CD4-positive, alpha-beta T cell treated with Interferon gamma for 1 hour (primary cell): Measurements from ENCODE around the gene FXYD3.
A peak's percentile ranks its signal among the peaks of the same experiment; 100 is the strongest.

Experiments used
- DNase-seq: peaks from one replicate; pipeline ENCODE4 v3.0.0-alpha.2; 2020

The FXYD3 gene, protein sequence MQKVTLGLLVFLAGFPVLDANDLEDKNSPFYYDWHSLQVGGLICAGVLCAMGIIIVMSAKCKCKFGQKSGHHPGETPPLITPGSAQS

DNA sequence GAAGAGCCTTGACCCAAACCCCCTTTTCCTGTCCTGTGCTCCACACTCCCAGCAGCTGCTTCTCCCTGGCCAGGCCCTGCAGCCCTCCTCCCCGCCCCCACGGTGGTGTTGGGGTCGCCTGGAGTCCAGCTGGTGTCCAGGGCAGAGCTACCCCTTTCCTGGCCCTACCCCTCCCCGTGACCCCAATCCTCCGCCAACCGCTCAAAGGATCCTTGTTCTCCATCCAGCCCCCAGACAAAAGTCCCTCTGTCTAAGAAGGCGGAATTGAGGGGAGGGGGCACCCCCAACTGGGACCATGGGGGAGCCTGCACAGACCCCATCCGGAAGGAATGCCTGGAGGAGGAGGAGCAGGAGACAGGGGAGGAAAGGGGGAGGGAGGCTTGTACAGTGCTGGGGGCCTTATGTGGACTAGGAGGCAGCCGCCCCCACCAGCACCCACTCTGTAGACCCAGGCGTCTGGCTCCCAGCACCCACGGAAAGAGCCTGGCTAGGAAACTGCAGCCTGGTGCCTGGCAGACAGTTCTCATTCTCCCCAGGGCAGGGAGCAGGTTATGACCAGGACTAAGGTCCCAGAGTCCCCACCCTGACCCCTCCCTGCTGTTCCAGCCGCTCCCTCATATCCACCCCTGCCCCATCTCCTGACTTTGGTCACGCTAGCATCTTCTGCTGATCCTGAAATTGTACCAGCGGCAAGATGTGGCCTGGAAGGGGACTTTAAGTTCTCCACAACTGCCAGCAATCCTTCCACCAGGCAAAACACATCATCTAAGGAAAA, at the start of gene FXYD3:
FXYD3 (plus strand) TSS at position 647 of the 775 bp plus-strand sequence. CDS start 3,554 bp downstream, outside the sequence.
- no peak for DNase-seq

DNA sequence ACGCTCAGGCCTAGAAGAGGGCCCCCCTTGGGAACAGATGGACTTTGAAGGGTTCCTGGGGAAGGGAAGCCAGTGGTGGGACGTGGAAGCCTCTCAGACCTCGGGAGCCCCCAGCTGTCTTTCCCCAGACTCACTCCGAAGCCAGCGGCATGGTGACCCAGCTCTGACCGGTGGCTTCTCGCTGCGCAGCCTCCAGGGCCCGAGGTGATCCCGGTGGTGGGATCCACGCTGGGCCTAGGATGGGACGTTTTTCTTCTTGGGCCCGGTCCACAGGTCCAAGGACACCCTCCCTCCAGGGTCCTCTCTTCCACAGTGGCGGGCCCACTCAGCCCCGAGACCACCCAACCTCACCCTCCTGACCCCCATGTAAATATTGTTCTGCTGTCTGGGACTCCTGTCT, 49.5 kb upstream of the FXYD3 start:
- DNase-seq: no peak

DNA sequence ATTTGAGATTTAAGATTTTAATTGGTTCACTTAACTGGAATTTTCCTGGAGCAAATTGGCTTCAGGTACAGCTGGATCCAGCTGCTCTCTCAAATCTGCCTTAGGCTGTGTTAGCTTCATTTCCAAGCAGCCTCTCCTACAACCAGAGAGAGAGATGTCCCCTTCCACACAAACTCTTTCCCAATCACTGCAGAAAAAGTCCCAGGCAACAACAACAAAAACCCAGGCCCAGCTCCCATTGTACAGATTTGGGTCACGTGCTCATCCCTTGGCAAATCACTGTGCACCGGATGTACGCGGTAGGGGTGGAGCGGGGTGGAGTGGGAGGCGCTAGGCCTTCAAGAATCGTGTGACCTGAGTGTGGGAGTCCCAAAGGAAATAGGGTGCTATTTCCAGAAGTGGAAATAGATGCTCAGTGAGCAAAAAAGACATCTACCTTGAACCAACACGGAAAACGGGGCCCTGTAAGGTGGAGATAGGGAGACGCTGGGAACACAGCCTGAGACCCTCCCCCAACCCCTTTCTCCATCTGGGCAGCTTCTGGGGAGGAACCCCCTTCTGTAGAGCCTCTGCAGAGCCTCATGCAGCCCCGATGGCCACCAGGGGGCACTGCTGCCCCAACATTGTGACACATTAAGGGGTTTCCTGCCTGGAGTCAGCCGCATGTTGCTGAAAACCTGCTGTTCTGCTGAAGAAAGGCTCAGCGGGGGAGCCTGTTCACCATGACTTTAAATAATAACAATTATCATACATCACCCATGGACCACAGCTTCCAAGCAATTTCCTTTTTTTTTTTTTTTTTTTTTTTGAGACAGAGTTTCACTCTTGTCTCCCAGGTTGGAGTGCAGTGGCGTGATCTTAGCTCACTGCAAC, 48.7 kb upstream of the FXYD3 start:
- peak; percentile 85 for DNase-seq

DNA sequence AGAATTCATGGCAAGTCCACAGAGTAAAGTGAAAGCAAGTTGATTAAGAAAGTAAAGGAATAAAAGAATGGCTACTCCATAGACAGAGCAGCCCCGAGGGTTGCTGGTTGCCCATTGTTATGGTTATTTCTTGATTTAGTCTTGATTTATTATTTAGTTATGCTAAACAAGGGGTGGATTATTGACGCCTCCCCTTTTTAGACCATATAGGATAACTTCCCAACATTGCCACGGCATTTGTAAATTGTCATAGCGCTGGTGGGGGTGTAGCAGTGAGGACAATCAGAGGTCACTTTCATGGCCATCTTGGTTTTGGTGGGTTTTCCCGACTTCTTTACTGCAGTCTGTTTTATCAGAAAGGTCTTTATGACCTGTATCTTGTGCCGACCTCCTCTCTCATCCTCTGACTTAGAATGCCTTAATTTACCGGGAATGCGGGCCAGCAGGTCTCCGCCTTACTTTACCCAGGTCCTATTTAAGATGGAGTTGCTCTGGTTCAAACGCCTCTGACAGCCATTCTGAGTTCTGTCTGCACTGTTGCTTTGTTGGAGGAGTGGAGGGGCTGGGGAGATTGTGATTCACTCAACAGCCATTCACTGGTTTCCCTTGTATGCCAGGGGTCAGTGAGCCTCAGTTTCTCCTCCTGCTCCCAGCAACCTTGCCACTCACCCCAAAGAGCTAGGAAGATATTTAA, 46.5 kb upstream of the FXYD3 start:
- no peak for DNase-seq

DNA sequence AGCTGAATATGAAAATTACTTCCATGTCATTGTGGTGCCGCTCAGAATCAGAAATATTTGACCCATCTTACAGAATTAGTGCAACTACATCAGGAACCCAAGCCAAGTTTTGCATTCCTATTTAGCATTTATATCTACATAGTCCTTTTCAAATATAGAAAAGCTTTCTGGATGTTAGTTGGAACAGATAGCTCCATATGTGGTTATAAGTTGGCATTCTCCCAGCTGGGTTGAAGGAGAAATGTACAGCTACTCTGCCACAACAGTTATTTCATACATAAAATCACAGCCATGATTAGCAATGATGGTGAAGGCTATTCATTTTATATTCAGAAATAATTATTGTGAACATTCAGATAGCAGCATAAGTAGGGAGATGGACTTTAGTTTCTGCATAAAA, 45.9 kb upstream of the FXYD3 start:
- DNase-seq: no peak

DNA sequence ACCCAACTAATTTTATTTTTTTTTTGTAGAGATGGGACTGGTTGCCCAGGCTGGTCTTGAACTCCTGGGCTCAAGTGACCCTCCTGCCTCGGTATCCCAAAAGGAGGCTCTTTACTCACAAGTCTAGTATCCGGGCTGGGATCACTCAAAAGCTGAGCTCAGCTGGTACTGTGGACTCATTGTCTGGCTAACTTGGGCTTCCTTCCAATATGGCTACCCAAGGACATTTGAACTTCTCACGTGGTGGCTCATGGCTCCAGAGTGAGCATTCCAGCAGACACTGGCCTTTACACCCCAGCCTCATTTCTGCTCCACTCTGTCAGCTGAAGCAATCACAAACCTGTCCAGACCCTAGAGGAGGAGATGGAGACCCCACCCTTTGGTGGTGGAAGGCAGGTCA, 45.2 kb upstream of the FXYD3 start:
- DNase-seq: no peak

DNA sequence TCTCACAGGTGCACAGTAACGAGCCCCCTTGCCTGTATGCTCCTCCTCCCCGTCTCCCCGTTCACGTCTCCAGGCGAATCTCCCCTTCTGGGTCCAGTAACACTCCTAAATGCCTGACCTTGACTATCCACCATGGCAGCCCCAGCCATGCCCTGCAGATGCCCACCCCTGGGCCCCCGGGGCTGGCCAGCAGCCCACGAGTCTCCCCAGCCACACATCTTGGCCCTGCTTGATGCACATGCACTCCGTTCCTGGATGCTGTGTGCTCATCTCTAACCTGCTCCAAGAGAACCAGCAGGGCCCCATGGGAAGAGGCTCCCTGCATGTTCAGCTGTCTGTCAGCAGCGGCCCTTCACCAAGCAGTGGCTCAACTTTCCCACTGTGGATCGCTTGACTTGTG, 42.1 kb upstream of the FXYD3 start:
- no peak for DNase-seq

DNA sequence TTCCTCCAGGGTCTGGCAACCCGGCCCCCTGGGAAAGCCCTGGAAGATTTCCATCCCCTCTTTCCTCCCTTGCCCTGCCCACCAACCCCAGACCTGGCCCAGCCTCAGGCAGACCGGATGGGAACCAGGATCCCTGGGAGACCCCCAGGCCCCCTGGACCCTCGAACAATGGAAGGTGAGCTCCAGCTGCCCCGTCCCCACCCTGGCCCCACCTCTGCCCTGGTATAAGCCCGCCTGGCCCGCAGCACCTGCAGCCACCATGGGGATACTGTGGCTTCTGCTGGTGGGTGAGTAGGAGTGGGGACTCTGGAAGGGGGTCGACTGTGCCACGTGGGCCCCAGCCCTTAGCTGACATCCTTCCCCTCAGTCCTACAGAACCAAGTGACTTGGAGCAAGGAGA, 41.7 kb upstream of the FXYD3 start:
- no peak for DNase-seq

DNA sequence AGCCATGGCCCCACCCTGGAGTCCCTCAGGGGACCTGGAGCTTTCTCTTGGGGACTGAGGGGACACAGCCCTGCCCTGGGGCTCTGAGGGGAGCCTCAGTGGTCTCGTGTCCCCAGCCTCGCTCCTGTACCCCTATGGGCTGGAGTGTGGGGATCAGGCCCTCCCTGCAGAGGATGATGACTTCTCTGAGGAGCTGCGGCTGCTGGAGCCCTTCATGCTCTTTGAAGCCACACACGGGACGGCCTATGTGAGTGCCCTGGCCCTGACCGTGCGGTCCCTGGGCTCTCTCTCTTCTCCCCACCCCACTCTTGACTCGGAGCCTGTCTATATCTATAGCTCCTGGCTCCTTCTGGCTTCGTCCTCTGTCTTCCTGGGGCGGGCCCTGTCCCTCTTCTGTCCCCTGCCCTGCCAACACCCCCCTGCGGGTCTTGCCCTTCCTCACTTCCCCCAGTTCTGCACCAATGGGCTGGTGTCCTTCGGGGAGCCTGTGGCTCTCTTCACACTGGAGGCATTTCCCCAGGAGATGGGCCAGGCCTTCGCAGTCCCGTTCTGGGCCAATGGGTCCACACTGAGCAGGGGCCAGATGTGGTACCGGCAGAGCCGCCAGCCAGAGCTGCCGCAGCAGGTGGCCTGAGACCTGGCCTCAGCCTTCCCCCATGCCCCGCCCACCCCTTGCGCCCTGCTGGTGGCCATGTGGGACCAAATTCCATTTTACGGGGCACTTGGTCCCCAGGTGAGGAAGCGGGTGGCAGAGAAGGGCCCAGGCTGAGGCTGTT, 41.0 kb upstream of the FXYD3 start:
- no peak for DNase-seq

DNA sequence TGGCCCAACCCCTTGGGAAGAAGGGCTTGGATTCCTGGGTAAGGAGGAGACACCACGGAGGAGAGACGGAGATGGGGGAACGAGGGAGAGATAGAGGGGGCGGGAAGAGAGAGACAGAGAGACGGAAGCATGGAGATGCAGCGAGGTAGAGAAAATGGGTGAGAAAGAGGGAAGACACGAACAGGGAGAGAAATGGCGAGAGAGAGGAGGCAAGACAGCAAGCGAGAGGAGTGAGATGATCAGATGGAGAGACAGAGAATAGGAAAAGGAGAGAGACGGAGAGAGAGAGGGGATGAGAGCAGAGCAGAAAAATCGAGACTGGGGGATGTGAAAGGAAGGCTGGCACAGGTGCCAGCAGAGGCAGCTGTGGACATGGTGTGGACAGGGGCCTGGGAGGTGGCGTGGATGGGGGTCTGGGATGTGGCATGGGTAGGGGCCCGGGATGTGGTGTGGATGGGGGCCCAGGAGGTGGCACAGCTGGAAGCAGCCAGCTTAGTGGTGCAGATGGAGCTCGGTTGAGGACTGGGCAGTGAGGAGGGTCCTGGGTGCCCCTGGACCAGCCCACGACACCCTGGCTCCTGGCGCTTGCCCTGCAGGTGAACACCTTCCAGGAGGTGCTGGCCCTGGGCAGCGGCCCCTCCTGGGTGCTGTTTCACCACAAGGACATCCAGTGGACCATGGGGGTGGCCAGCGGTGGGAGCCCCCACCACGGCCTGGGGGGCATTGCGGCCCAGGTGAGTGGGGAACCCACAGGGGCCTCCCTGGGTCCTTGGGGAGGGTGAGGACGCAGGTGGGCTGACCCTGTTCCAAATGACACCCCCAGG, 40.2 kb upstream of the FXYD3 start:
- no peak for DNase-seq

DNA sequence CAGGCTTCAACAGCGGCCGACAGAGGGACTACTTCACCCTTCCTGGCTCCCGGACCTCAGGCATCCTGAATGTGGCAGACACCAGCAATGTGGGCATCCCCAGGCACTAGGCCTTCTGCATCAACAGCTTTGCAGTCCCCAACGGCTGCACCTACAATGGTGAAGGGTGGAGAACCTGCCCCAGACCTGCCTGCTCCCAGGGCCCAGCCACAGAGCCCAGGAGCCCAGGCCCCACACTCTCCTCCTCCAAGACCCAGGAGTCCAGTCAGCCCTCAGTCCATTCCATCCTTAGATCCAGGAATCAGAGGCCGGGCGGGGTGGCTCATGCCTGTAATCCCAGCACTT, 39.6 kb upstream of the FXYD3 start:
- DNase-seq: no peak

DNA sequence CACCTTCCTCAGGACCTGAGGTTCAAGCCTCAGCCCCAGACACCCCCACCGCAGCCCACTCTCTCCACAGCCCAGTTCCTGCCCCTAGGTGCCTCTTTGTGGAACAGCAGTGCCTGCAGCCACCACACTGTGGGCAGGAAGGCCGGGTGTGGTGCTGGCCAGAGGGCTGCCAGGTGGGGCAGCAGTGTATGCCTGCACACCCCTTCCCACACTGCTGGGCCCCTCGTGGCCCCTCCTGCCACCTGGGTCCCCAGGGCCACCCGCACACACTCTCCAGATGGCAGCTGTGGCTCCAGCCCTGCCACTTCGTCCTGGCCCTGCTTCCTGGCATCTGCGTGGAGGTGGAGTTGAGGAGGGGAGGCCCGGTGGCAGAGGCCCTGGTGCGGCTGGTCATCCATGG, 39.0 kb upstream of the FXYD3 start:
- no peak for DNase-seq

DNA sequence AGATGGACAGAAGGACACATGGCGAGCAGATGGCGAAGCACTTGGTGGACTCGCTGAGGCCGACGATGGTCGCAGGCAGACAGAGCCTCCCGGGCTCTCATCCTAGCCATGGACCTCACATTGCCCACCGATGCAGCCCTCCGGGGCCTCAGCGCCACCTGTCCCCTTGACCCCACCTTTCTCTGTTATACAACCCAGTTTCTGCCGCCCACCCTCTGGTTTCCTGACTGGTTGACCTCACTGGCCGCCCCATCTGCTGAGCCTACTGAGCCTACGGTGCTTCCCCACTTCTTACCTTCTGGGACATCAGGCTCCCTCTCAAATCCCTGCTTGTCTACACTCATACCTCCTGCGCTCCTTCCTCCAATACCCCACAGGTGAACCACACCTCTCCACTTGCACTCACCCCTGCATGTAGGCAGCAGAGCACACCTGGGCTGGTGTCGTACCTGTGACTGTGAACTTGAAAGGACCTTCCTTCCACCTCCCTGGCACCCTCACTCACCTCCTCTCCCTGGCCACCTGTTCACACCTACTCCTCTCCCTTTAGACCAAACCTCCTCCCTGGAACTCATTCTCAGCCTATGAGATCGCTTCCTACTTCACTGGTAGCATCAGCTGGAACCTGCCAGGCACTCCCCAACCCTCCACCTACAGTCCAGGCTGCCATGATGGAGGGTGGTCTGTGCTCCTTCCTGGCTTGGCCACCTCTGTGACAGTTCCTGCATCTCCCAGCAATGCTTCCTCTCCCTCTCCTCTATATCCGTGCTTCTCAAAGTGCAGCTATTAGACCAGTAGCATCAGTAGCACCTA, 38.0 kb upstream of the FXYD3 start:
- no peak for DNase-seq

DNA sequence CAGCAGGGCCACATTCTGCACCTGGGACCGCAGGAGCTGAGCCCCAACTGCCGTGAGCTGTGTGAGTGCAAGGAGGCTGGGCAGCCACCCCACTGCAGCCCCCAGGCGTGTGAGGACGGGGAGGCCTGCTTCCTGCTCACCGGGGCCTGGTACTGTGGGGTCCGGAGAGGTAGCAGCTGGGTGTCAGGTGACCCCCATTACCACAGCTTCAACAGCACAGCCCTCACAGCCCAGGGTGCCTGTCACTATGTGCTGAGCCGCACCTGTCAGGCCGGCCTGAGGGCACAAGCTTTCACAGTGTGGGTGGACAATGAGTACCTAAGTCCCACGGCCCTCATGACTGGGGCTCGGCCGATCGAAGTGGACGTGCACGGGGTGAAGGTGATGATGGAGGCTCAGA, 35.8 kb upstream of the FXYD3 start:
- DNase-seq: no peak

DNA sequence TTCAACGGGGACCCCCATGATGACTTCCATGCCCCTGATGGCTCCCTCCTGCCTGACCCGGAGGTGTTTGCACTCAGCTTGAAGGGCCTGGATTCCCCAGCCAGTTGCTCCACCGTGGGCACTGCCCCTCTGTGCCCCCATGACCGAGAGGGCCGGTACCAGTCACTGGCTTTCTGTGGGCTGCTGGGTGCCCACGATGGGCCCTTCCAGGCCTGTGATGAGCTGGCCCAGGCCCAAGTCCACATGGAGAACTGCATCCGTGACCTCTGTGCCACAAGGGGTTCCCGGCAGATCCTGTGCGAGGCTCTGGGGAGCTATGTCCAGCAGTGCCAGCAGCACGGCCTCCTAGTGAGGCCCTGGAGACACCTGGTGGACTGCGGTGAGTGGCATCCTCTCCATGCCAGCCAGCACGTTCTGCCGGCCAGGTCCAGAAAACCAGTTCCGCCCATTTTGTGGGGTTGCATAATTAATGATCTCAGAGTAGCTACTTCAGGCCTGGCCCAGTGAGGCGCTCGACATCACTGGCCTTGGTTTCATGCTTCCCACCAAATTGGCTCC, 34.9 kb upstream of the FXYD3 start:
- DNase-seq: no peak

DNA sequence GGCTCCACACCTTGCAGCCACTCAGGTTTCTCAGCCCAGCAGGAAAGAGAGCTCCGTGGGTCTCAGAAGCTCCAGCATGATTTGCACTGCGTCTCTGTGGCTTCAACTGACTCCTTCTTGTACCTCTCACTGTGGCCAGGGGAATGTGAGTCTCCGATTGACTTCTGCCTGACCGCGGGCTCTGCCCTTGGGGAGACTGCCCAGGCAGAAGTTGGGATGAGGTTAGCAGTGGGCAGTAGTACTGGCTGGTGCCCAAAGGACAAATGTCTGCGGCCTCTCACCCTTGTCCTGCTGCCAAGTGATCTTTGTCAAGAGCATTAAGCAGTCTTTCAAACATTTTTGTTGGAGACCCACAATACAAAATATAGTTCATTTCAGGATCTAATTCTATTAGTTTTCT, 34.4 kb upstream of the FXYD3 start:
- no peak for DNase-seq

DNA sequence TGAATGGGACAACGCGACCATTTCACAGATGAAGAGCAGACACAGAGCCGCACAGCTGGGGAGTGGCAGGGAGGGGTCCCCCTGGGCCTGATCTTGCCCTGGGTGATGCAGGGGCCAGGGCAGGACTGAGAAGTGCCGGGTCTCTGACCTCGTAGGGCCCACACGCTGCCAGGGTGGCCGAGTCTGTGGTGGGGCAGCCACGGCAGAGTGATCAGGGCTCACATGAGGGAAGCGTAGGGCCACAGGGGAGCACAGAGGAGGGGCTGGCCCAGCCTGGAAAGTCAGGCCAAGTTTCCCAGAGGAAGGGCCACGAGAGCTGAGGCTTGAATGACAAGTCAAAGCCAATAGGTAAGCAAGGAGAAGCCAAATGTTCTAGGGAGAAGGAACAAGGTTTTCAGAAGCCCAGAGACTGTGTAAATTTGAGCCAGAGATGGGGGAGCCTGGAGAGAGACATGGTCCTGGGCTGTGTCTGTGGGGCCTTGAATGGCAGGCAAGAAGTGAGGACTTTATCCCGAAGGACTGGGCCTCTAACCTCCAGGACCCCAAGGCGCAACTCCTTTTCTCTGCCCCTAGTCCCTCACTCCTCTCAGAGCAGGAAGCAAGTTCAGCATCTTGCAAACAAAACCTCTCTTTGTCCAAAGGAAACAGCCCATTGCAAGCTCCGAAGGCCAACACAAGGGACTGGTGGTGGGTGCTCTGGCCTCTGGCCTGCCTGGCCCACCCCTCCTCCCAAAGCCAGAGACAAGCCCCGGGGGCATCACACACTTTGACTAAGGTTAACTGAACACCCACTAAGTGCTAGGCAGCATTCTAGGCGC, 31.7 kb upstream of the FXYD3 start:
- peak; percentile 6 for DNase-seq

DNA sequence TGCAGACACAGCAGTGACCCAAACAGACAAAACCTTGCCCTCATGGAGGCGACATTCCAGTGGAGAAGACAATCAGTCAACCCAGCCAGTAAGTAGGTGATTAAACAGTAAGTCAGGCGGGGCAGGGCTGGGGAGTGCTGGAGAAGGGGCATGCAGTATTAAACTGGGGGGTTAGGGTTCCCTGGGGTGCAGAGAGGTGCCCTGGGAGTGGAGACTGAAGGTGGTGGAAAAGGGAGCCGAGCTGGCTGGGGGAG, 31.2 kb upstream of the FXYD3 start:
- DNase-seq: no peak

DNA sequence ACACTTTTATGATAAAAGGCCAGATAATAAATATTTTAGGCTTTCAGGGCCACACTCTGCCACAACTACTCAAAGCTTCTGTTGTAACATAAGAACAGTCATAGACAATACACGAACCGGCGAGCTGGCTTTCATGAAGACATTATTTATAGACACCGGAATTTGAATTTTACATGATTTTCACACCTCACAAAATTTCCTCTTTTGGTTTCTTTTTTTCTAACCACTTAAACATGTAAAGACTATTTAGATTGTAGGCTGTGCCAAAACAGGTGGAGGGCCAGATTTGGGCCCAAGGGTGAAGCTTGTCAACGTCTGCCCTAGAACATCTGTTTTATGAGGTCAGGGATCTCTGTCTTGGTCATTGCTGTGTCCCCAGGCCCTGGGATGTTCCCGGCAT, 29.7 kb upstream of the FXYD3 start:
- no peak for DNase-seq

DNA sequence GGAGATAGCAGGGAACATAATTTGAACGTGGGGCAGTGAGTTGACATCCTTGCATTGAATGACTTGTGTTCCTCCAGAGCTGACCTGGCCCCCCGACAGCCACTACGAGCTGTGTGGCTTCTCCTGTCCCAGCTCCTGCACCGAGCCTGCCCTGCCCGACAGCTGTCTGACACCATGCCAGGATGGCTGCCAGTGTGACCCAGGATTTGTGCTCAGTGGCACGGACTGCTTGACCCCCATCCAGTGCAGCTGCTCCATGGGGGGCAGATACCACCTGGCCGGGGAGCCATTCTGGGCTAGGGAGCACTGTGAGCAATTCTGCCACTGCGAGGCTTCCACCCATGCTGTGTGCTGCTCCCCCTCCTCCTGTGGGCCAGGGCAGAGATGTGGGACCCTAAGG, 29.2 kb upstream of the FXYD3 start:
- DNase-seq: no peak
